GM12865 (cell line): ENCODE results near the gene GALNTL6.

Experiments
- DNase-seq: peaks from one replicate; pipeline ENCODE4 v3.0.0; 2010; ENCODE audit warnings: low read depth
- H3K4me3 ChIP-seq: 2 replicates; pipeline ENCODE4 v1.5.1; 2011; ENCODE audit warnings: mild to moderate bottlenecking, low read depth, low read length, control low read depth
- TF ChIP-seq, protein P1 (sequence below): IDR thresholded peaks from 2 replicates; pipeline ENCODE4 v1.5.1; 2011; ENCODE audit warnings: low read length, control low read depth, low read depth, inconsistent platforms; ENCODE audit not compliant: insufficient read depth; ENCODE audit errors: missing control alignments

GALNTL6 gene

DNA sequence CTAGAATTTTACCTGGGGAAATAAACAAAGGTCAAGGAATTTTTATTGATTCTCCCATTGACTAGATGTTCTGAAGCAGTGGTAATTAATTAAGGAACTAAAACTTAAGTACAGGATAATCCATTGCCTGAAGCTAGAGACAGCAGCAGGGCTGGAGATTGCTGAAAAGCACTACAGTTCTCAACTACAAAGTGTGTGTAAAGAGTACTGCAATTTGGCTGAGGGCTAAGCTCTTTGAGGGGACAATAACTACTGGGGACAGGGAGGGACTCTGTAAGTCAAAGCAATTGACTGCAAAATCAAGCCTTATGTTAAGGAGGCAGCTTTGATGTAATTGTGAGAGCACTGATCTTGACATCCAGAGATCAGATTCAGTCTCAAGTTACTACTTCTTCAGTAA is 260.4 kb downstream of the GALNTL6 start:
- no peak overlapping the region for H3K4me3 ChIP-seq
- no peak for DNase-seq
- TF ChIP-seq, protein P1, sequence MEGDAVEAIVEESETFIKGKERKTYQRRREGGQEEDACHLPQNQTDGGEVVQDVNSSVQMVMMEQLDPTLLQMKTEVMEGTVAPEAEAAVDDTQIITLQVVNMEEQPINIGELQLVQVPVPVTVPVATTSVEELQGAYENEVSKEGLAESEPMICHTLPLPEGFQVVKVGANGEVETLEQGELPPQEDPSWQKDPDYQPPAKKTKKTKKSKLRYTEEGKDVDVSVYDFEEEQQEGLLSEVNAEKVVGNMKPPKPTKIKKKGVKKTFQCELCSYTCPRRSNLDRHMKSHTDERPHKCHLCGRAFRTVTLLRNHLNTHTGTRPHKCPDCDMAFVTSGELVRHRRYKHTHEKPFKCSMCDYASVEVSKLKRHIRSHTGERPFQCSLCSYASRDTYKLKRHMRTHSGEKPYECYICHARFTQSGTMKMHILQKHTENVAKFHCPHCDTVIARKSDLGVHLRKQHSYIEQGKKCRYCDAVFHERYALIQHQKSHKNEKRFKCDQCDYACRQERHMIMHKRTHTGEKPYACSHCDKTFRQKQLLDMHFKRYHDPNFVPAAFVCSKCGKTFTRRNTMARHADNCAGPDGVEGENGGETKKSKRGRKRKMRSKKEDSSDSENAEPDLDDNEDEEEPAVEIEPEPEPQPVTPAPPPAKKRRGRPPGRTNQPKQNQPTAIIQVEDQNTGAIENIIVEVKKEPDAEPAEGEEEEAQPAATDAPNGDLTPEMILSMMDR, result no peak

DNA sequence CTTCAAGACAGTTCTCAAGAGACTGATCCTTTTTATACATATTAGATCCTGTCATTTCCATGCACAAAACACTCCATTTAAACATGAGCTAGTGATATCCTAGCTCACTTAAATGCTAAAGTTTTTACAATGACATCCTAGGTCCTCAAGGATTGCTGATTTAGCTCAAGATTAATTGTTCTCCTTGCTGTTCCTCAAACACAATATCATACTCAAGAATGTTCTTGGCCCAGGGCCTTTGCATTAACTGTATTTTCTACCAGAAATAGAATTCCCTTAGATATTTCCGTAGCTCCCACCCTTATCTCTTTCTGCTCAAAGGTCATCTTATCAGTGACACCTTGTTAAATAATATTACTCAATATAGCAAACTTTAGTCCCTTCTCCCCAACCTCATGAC is 270.1 kb downstream of the GALNTL6 start:
- no peak for DNase-seq
- H3K4me3 ChIP-seq, result no peak overlapping the region
- TF ChIP-seq, protein P1, result no peak

DNA sequence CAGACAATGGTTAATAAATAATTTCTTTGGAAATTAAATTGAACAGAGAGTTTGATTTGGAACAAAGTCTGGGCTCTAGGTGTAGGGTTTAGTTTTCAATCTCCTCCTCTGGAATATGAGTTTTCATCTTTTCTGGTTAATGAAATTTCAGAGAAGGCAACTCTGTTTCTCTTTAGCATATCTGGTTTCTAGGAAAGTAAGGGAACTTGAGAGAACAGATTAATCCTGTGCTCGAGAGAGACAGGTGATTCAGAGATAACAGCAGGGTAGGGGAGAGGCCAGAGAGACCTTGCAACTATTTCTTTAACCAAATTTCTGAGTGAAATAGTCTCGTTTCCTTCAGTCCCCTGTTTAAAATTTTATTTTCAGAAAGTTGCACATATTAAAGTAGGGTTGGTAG is 275.4 kb downstream of the GALNTL6 start:
- DNase-seq, result no peak
- TF ChIP-seq, protein P1, result no peak

DNA sequence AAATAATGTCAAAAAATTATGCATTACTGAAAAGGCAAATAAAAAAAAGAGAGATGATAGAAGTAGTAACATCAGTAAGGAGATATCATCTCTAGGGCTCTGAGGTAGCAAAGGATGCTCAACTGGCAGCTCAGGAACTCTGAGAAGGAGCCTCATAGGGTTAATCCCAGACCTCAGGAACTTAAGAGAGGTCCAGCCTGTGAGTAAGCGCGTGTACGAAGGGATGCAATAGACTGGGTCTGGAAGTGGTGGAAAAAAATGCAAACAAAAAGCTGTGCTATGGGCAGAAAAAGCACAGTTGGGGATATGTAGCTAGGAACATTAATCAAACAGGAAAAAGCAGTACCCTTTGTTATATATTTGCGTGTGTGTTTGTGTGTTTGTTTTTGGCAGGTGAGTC is 282.0 kb downstream of the GALNTL6 start:
- no peak overlapping the region for H3K4me3 ChIP-seq
- DNase-seq, result no peak

More for the DNA sequence above, 275.4 kb downstream of the GALNTL6 start:
- no peak overlapping the region for H3K4me3 ChIP-seq

DNA sequence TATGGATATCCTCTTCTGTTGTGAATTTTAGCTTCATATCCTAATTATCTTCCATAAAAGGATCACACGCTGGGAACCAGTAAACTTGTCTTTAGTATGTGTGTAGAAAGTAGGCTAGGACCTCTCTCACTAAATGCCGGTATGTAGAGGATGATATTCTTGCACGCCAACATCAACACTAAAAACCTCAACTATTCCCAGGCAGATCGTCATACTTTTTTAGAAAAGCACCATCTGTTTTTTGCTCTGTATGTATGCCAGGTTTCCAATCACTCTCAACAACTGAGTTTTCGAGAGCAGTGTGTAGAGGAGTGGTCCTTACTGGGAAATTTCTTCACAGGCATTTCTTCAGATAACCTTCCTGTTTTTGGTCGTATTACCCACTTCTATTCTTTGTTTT is 283.6 kb downstream of the GALNTL6 start:
- H3K4me3 ChIP-seq, result no peak overlapping the region
- DNase-seq, result no peak
- TF ChIP-seq, protein P1, result no peak

More for the DNA sequence above, 282.0 kb downstream of the GALNTL6 start:
- TF ChIP-seq, protein P1, result no peak

DNA sequence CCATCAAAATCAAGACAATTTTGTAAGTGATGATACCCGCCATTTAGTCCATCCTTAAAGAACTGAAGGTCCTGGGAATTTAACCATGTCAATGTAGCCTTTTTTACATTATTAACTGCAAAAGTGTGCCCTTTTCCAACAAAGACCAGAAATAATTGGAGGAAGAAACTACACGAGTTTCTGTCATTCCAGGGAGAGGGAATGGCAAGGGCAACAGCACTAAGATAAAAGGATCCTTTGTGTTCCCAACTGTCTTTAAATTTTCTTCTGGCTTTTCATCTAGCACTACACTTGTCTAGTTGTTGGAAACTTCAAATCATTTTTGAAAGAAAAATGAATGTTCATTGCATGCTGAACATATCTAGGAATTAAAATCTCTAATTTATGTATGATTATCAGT is 286.2 kb downstream of the GALNTL6 start:
- TF ChIP-seq, protein P1, result no peak
- H3K4me3 ChIP-seq, result no peak overlapping the region
- DNase-seq, result no peak

DNA sequence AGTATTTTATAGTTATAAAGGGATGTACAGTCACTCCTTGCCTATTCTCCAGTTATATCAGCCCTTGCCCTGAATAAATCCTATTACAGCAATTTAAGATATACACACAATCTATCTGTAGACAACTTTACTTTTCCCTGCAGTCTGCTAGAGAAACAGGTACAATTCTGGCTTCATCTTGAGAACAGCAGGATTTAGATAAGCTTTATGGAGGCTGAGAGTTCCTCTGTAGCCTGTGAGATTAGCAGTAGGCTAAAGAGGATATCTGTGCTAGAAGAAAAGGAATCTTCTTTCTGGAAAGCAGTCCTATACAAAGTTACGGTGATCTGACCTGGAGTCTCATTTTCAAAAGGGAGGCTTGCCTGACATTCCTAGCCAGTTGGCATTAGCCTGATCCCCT is 290.3 kb downstream of the GALNTL6 start:
- no peak overlapping the region for H3K4me3 ChIP-seq
- no peak for DNase-seq
- TF ChIP-seq, protein P1, result no peak
